AG04449 (cell line): ENCODE measurements around the gene POP7.

Experiments used
- CTCF ChIA-PET: fragments of 350-600 bp; formaldehyde crosslinking; extraction: SDS; loops from one replicate; lab custom pipeline; 2021; ENCODE audit warnings: antibody characterized with exemption; lab: Yijun Ruan, JAX
- POLR2A ChIA-PET: fragments of 400-600, 350-600 bp; formaldehyde crosslinking; extraction: SDS; loops from one replicate; lab custom pipeline; 2020; ENCODE audit warnings: antibody characterized with exemption, inconsistent platforms; lab: Yijun Ruan, JAX
- DNase-seq: peaks from one replicate; pipeline ENCODE4 v3.0.0-alpha.2; 2010; ENCODE audit warnings: low read depth, low spot score
- H3K4me3 ChIP-seq: 2 replicates; pipeline ENCODE4 v1.5.1; 2011; ENCODE audit warnings: low read depth, mild to moderate bottlenecking, control low read depth, low read length
- CTCF ChIP-seq: IDR thresholded peaks from one replicate; pipeline ENCODE4 v1.5.1; 2011; ENCODE audit warnings: mild to moderate bottlenecking, moderate library complexity, low read length, control low read depth, inconsistent platforms; ENCODE audit not compliant: insufficient read depth; ENCODE audit errors: missing control alignments

The POP7 gene

GRCh38 chr7:100682991-100683658 lies 22.8 kb upstream of the POP7 start:
- ChIA-PET POLR2A (interaction anchor here (0.6 to 2.0 kb wide), 5 partner anchors 9 to 97 kb away, joined by 3 to 5 read pairs (median 3); partner anchors contain the start of genes FBXO24, LRCH4 and POP7), CTCF (interaction anchor here (0.5 to 9.0 kb wide), 8 partner anchors 8 to 248 kb away, joined by 3 to 180 read pairs (median 3); partner anchors contain the start of gene GIGYF1)
- DNase-seq, result no peak
- no peak for TF ChIP-seq CTCF
- H3K4me3 ChIP-seq, result no peak overlapping the region

- ChIA-PET POLR2A (interaction anchor here (1.2 to 2.0 kb wide), 4 partner anchors 9 to 97 kb away, joined by 3 to 7 read pairs (median 4); partner anchors contain the start of genes FBXO24 and LRCH4), CTCF (interaction anchor here (0.8 to 9.0 kb wide), 5 partner anchors 7 to 219 kb away, joined by 3 to 180 read pairs (median 3); partner anchors contain the start of gene GIGYF1)
- no peak for DNase-seq
These were observed 22.0 kb upstream of the POP7 start for GRCh38 chr7:100683659-100684533.

GRCh38 chr7:100684534-100685042 lies 21.3 kb upstream of the POP7 start:
- no peak for TF ChIP-seq CTCF
- ChIA-PET POLR2A (interaction anchor here (0.8 to 1.8 kb wide), 2 partner anchors 8 to 143 kb away, joined by 4 to 7 read pairs; partner anchors contain the start of gene EPHB4), CTCF (interaction anchor here (0.9 to 9.0 kb wide), 3 partner anchors 7 to 168 kb away, joined by 3 to 180 read pairs (median 4); partner anchors contain the start of genes GIGYF1, POP7 and SLC12A9)
- no peak overlapping the region for H3K4me3 ChIP-seq
- DNase-seq, result no peak

More at GRCh38 chr7:100683659-100684533, 22.0 kb upstream of the POP7 start:
- TF ChIP-seq CTCF, result no peak
- H3K4me3 ChIP-seq, result no peak overlapping the region

GRCh38 chr7:100685049-100685605 lies 20.8 kb upstream of the POP7 start:
- no peak for TF ChIP-seq CTCF
- POLR2A ChIA-PET, result interaction anchor here (0.8 to 1.8 kb wide), 2 partner anchors 8 to 142 kb away, joined by 4 to 7 read pairs; partner anchors contain the start of gene EPHB4
- DNase-seq, result no peak
- CTCF ChIA-PET, result interaction anchor here (0.9 to 1.0 kb wide), 2 partner anchors 21 to 167 kb away, joined by 3 to 4 read pairs; partner anchors contain the start of genes POP7 and SLC12A9
- H3K4me3 ChIP-seq, result no peak overlapping the region

- no peak for DNase-seq
- no peak overlapping the region for H3K4me3 ChIP-seq
- TF ChIP-seq CTCF, result no peak
- POLR2A ChIA-PET, result interaction anchor here (0.8 to 1.8 kb wide), 2 partner anchors 7 to 142 kb away, joined by 4 to 7 read pairs; partner anchors contain the start of gene EPHB4
- CTCF ChIA-PET, result interaction anchor here (1.0 to 7.9 kb wide), 2 partner anchors 20 to 166 kb away, joined by 3 to 76 read pairs; partner anchors contain the start of genes POP7 and SLC12A9
These were observed 20.2 kb upstream of the POP7 start for GRCh38 chr7:100685631-100686145.
